Measurements from ENCODE around the gene TBCCD1.
A peak's percentile ranks its signal among the peaks of the same experiment; 100 is the strongest.
"Not testable (repeated sequence)": the region's sequence is repeated elsewhere in the genome, so short reads cannot be mapped to it uniquely, and the experiment has no call there.

Gene TBCCD1

GRCh38 chr3:186540835-186541226 is 26.3 kb downstream of the TBCCD1 start:
- TF ChIP-seq CTCF (IDR thresholded peaks at IDR 0.05; ENCODE audit: low read depth, low read length) = no peak

GRCh38 chr3:186540221-186540834 is 26.8 kb downstream of the TBCCD1 start:
- peak; percentile 56 for TF ChIP-seq CTCF (IDR thresholded peaks at IDR 0.05; ENCODE audit: low read depth, low read length)
- peak; percentile 22 for DNase-seq (ENCODE audit: extremely low read depth, low read depth)

More at GRCh38 chr3:186540835-186541226, 26.3 kb downstream of the TBCCD1 start:
- no peak for DNase-seq (ENCODE audit: extremely low read depth, low read depth)

GRCh38 chr3:186538779-186539178 is 28.4 kb downstream of the TBCCD1 start:
- no peak for DNase-seq (ENCODE audit: extremely low read depth, low read depth)

GRCh38 chr3:186536883-186537844 is 30.0 kb downstream of the TBCCD1 start:
- DNase-seq (ENCODE audit: extremely low read depth, low read depth) = no peak

More at GRCh38 chr3:186538779-186539178, 28.4 kb downstream of the TBCCD1 start:
- TF ChIP-seq CTCF (IDR thresholded peaks at IDR 0.05; ENCODE audit: low read depth, low read length) = no peak

GRCh38 chr3:186534113-186534669 is 32.9 kb downstream of the TBCCD1 start:
- no peak for TF ChIP-seq CTCF (IDR thresholded peaks at IDR 0.05; ENCODE audit: low read depth, low read length)
- DNase-seq (ENCODE audit: extremely low read depth, low read depth) = no peak

More at GRCh38 chr3:186536883-186537844, 30.0 kb downstream of the TBCCD1 start:
- no peak for TF ChIP-seq CTCF (IDR thresholded peaks at IDR 0.05; ENCODE audit: low read depth, low read length)

GRCh38 chr3:186532598-186533072 is 34.5 kb downstream of the TBCCD1 start:
- no peak for TF ChIP-seq CTCF (IDR thresholded peaks at IDR 0.05; ENCODE audit: low read depth, low read length)
- DNase-seq (ENCODE audit: extremely low read depth, low read depth) = no peak

GRCh38 chr3:186531694-186532093 is 35.4 kb downstream of the TBCCD1 start:
- DNase-seq (ENCODE audit: extremely low read depth, low read depth) = not testable (repeated sequence)

Measured in AG09319 (cell line).